ENCODE measurements around the gene ACTR2.

Gene ACTR2

DNA sequence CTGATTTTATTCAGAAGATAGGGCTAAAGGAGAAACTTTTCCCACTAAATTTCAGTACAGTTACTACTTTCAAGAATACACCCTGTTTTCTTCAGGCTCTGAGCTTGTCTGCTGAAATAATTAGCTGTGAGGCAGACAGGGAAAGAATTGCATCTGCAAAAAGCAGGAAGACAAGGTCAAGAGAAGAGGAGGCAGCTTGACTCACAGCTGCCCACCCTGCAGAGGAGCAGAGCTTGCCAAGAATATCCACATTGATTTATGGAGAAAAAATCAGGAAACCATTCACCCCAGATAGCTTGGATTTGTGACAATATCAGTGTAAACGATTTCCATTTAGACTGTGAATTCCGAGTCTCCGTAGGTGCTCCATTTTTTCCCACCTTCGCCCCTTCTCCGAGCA is 49.0 kb downstream of the ACTR2 start (continued):
- no peak for TF ChIP-seq WT1 (tag by site-specific recombination; IDR thresholded peaks at IDR 0.05)
- no peak for TF ChIP-seq ZNF707 (tag by site-specific recombination; IDR thresholded peaks at IDR 0.05)
- TF ChIP-seq ZNF48 (tag by site-specific recombination; IDR thresholded peaks at IDR 0.05), result no peak
- no peak for TF ChIP-seq ZNF112 (tag by site-specific recombination; IDR thresholded peaks at IDR 0.05)
- no peak for TF ChIP-seq ZNF146 (tag by site-specific recombination; IDR thresholded peaks at IDR 0.05)
- no peak for TF ChIP-seq ZNF19 (tag by site-specific recombination; IDR thresholded peaks at IDR 0.05; ENCODE audit: low read depth)
- TF ChIP-seq HOXC10 (CRISPR knock-in tag; IDR thresholded peaks at IDR 0.05), result no peak
- TF ChIP-seq ZNF747 (tag by site-specific recombination; IDR thresholded peaks at IDR 0.05), result no peak
- TF ChIP-seq, protein P1, sequence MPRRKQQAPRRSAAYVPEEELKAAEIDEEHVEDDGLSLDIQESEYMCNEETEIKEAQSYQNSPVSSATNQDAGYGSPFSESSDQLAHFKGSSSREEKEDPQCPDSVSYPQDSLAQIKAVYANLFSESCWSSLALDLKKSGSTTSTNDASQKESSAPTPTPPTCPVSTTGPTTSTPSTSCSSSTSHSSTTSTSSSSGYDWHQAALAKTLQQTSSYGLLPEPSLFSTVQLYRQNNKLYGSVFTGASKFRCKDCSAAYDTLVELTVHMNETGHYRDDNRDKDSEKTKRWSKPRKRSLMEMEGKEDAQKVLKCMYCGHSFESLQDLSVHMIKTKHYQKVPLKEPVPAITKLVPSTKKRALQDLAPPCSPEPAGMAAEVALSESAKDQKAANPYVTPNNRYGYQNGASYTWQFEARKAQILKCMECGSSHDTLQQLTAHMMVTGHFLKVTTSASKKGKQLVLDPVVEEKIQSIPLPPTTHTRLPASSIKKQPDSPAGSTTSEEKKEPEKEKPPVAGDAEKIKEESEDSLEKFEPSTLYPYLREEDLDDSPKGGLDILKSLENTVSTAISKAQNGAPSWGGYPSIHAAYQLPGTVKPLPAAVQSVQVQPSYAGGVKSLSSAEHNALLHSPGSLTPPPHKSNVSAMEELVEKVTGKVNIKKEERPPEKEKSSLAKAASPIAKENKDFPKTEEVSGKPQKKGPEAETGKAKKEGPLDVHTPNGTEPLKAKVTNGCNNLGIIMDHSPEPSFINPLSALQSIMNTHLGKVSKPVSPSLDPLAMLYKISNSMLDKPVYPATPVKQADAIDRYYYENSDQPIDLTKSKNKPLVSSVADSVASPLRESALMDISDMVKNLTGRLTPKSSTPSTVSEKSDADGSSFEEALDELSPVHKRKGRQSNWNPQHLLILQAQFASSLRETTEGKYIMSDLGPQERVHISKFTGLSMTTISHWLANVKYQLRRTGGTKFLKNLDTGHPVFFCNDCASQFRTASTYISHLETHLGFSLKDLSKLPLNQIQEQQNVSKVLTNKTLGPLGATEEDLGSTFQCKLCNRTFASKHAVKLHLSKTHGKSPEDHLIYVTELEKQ (tag by site-specific recombination; IDR thresholded peaks at IDR 0.05; ENCODE audit: borderline replicate concordance), result no peak

DNA sequence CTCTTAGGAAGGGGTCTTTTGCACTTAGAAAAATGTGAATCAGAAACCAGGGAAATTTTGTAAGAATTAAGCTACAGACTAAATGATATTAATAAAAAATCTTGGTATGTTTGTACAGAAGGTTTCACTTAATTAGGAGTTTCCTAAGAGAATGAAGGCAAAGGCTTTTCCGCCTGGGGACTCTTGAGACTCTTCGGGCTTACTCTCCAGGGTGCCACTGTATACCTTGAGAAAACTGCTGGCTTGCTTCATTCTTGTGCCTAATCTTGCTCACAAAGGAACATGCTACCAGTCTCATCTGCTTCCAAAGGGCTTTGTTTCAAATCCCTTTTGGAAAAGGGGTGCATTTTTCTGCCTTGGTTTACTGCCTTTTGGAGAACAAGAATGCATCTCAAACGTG is 49.5 kb downstream of the ACTR2 start:
- CTCF ChIA-PET, result interaction anchor here (0.6 to 1.9 kb wide), 3 partner anchors 12 to 705 kb away, joined by 3 to 5 read pairs (median 3); no protein-coding TSS in a partner anchor
- Histone ChIP-seq H3K27ac (ENCODE audit: extremely low read depth, low read depth, low read length) (no peak overlapping the region), H3K9me3 (ENCODE audit: control insufficient read depth, insufficient read depth, low read depth, low read length) (no peaks in the 10 kb centered on the region), H3K4me1 (ENCODE audit: control insufficient read depth, insufficient read depth, low read length) (no peaks in the 10 kb centered on the region), H3K36me3 (ENCODE audit: control insufficient read depth in 2 of 2, insufficient read depth in 1 of 2, low read length in 2 of 2) (peaks cover 3 to 12% of the 10 kb centered on the region in 2 experiments), H3K4me3 (ENCODE audit: low read depth, low read length) (no peak overlapping the region)
- POLR2A ChIA-PET, result no interaction called here
- TF ChIP-seq ZNF140 (tag by site-specific recombination; IDR thresholded peaks at IDR 0.05) (no peak), ZNF362 (tag by site-specific recombination; IDR thresholded peaks at IDR 0.05) (no peak), ZNF280C (tag by site-specific recombination; IDR thresholded peaks at IDR 0.05) (no peak), ZNF433 (tag by site-specific recombination; IDR thresholded peaks at IDR 0.05; ENCODE audit: low read depth) (no peak), ZNF677 (tag by site-specific recombination; IDR thresholded peaks at IDR 0.05) (no peak), MEIS1 (CRISPR knock-in tag; IDR thresholded peaks at IDR 0.05; ENCODE audit: borderline replicate concordance) (no peak), ZNF157 (tag by site-specific recombination; IDR thresholded peaks at IDR 0.05) (no peak), ZNF549 (tag by site-specific recombination; IDR thresholded peaks at IDR 0.05) (no peak), ZNF792 (tag by site-specific recombination; IDR thresholded peaks at IDR 0.05) (no peak), ZNF785 (tag by site-specific recombination; IDR thresholded peaks at IDR 0.05) (no peak), ZBTB20 (tag by site-specific recombination; IDR thresholded peaks at IDR 0.05) (no peak), ZNF621 (tag by site-specific recombination; IDR thresholded peaks at IDR 0.05) (no peak), ZNF132 (tag by site-specific recombination; IDR thresholded peaks at IDR 0.05; ENCODE audit: borderline replicate concordance) (no peak), ZNF214 (tag by site-specific recombination; IDR thresholded peaks at IDR 0.05; ENCODE audit: borderline replicate concordance) (no peak), EGR2 (tag by site-specific recombination; IDR thresholded peaks at IDR 0.05; ENCODE audit: low read depth) (no peak), PRDM2 (tag by site-specific recombination; IDR thresholded peaks at IDR 0.05; ENCODE audit: borderline replicate concordance) (no peak), ZNF112 (tag by site-specific recombination; IDR thresholded peaks at IDR 0.05) (no peak), ZSCAN16 (tag by site-specific recombination; IDR thresholded peaks at IDR 0.05) (no peak)
